GM18520 (cell line): Measurements from ENCODE around the gene ROM1.
"Not testable (repeated sequence)": the region's sequence is repeated elsewhere in the genome, so short reads cannot be mapped to it uniquely, and the experiment has no call there.

Experiments used
- ATAC-seq: cut with Tn5 transposase; IDR thresholded peaks from one replicate; pipeline ENCODE4 v1.9.1; 2021; ENCODE audit not compliant: unreplicated experiment

ROM1 gene

GRCh38 chr11:62612366-62613290 lies at the start of gene ROM1, which contains the start of gene EML3:
Gene ROM1, plus strand, starts transcription at chr11:62613257. Its CDS starts 25 bp downstream, at chr11:62613282.
Gene EML3, minus strand, starts transcription at chr11:62612775. Its CDS starts 318 bp downstream, at chr11:62612457.
- ATAC-seq, result peak; percentile 52

- no peak for ATAC-seq
Measured at GRCh38 chr11:62565100-62565802, 47.8 kb upstream of the ROM1 start.

GRCh38 chr11:62566247-62566646 lies 46.8 kb upstream of the ROM1 start:
- ATAC-seq, result no peak

GRCh38 chr11:62567018-62567633 lies 45.9 kb upstream of the ROM1 start:
- ATAC-seq, result no peak

GRCh38 chr11:62569611-62570010 lies 43.4 kb upstream of the ROM1 start:
- ATAC-seq, result no peak

GRCh38 chr11:62570903-62571302 lies 42.2 kb upstream of the ROM1 start:
- ATAC-seq, result not testable (repeated sequence)

- ATAC-seq, result not testable (repeated sequence)
Measured at GRCh38 chr11:62571493-62571892, 41.6 kb upstream of the ROM1 start.

- ATAC-seq, result no peak
Measured at GRCh38 chr11:62572431-62572830, 40.6 kb upstream of the ROM1 start.

- no peak for ATAC-seq
Measured at GRCh38 chr11:62573006-62573591, 40.0 kb upstream of the ROM1 start.

- peak; percentile 91 for ATAC-seq
Measured at GRCh38 chr11:62573592-62574362, 39.3 kb upstream of the ROM1 start, which contains the start of gene EEF1G. Gene EEF1G, minus strand, starts transcription at chr11:62573891. Its CDS starts 49 bp downstream, at chr11:62573842.

GRCh38 chr11:62574363-62575071 lies 38.5 kb upstream of the ROM1 start:
- no peak for ATAC-seq

GRCh38 chr11:62575156-62575555 lies 37.9 kb upstream of the ROM1 start:
- ATAC-seq, result no peak

- no peak for ATAC-seq
Measured at GRCh38 chr11:62575837-62576236, 37.2 kb upstream of the ROM1 start.

GRCh38 chr11:62577046-62577714 lies 35.9 kb upstream of the ROM1 start:
- ATAC-seq, result no peak

GRCh38 chr11:62578541-62578940 lies 34.5 kb upstream of the ROM1 start:
- no peak for ATAC-seq

GRCh38 chr11:62579252-62579651 lies 33.8 kb upstream of the ROM1 start:
- ATAC-seq, result no peak

GRCh38 chr11:62580959-62581715 lies 31.9 kb upstream of the ROM1 start:
- ATAC-seq, result no peak

GRCh38 chr11:62581735-62582134 lies 31.3 kb upstream of the ROM1 start:
- ATAC-seq, result not testable (repeated sequence)
